SHP77 treated with DMSO at 0.1 percent for 48 hours (cell line): ENCODE data around the gene DCLK3.

Experiments used
- DNase-seq: peaks from one replicate; lab custom pipeline; 2025; lab: John Stamatoyannopoulos, UW

DCLK3 gene

GRCh38 chr3:36707623-36708409, 56.5 kb downstream of the DCLK3 start:
- DNase-seq, result no peak

- no peak for DNase-seq
Measured at GRCh38 chr3:36705015-36705414, 59.3 kb downstream of the DCLK3 start.

GRCh38 chr3:36704280-36704679, 60.1 kb downstream of the DCLK3 start:
- no peak for DNase-seq

GRCh38 chr3:36701249-36701572, 63.1 kb downstream of the DCLK3 start:
- no peak for DNase-seq

GRCh38 chr3:36700537-36701248, 63.7 kb downstream of the DCLK3 start:
- peak; percentile 47 for DNase-seq

GRCh38 chr3:36698314-36698713, 66.0 kb downstream of the DCLK3 start:
- DNase-seq, result no peak

GRCh38 chr3:36697229-36698001, 66.9 kb downstream of the DCLK3 start:
- no peak for DNase-seq

- no peak for DNase-seq
Measured at GRCh38 chr3:36696799-36697198, 67.6 kb downstream of the DCLK3 start.

GRCh38 chr3:36695769-36696137, 68.6 kb downstream of the DCLK3 start:
- DNase-seq, result no peak

- DNase-seq, result no peak
Measured at GRCh38 chr3:36695113-36695768, 69.1 kb downstream of the DCLK3 start.

GRCh38 chr3:36693670-36694069, 70.7 kb downstream of the DCLK3 start:
- DNase-seq, result no peak

- DNase-seq, result no peak
Measured at GRCh38 chr3:36689560-36689959, 74.8 kb downstream of the DCLK3 start.

GRCh38 chr3:36688815-36689214, 75.5 kb downstream of the DCLK3 start:
- no peak for DNase-seq

GRCh38 chr3:36686516-36686915, 77.8 kb downstream of the DCLK3 start:
- no peak for DNase-seq

- DNase-seq, result no peak
Measured at GRCh38 chr3:36681867-36682266, 82.5 kb downstream of the DCLK3 start.

GRCh38 chr3:36680952-36681351, 83.4 kb downstream of the DCLK3 start:
- no peak for DNase-seq

GRCh38 chr3:36679384-36680200, 84.8 kb downstream of the DCLK3 start:
- DNase-seq, result no peak

- no peak for DNase-seq
Measured at GRCh38 chr3:36678216-36679013, 85.9 kb downstream of the DCLK3 start.

GRCh38 chr3:36677331-36678007, 86.9 kb downstream of the DCLK3 start:
- no peak for DNase-seq

GRCh38 chr3:36674816-36675215, 89.5 kb downstream of the DCLK3 start:
- no peak for DNase-seq
